A549 (cell line): Measurements from ENCODE around the gene TUBGCP2. TPM values are rescaled to one million over a fixed set of nuclear protein-coding genes. Genes with fewer than 3 reads are reported as not detected.

Source experiments
- ATAC-seq, 2 experiments: fragments of 200-7000 bp in 1 of 2; fragments of >200 bp in 1 of 2; cut with Nextera tagmentation in 1 of 2; cut with Tn5 transposase in 1 of 2; 3 replicates each; pipeline versions ENCODE4 v1.8.0 to v1.9.1; 2018 to 2020; ENCODE audit warnings: mild to moderate bottlenecking in 1 of 2, moderate library complexity in 1 of 2
- CTCF ChIA-PET: fragments of 300-600 bp; sonication (Branson Sonifier 250); formaldehyde crosslinking; extraction: SDS; loops from one replicate; lab custom pipeline; 2021; ENCODE audit warnings: antibody characterized with exemption, inconsistent platforms; lab: Yijun Ruan, JAX
- POLR2A ChIA-PET: fragments of 350-600 bp; formaldehyde crosslinking; extraction: SDS; loops from one replicate; lab custom pipeline; 2021; ENCODE audit warnings: antibody characterized with exemption, inconsistent platforms; lab: Yijun Ruan, JAX
- DNase-seq, 2 experiments: peaks; one replicate each; pipeline versions ENCODE4 v3.0.0 to v3.0.0-alpha.2; 2011 to 2016; ENCODE audit warnings: low read depth in 1 of 2, low spot score in 1 of 2
- FAIRE-seq: peaks from 2 replicates; lab custom pipeline; 2011; peaks lifted over from hg19 to GRCh38; lab: Jason Lieb, UNC
- H3K27ac ChIP-seq, 2 experiments: fragments of >200 bp; sonication (Bioruptor Twin); formaldehyde crosslinking; 3 replicates each; pipeline ENCODE4 v1.5.1; 2016 to 2017
- H3K4me1 ChIP-seq: fragments of >200 bp; sonication (Bioruptor Twin); formaldehyde crosslinking; 3 replicates; pipeline ENCODE4 v1.6.1; 2016
- H3K4me2 ChIP-seq: fragments of >200 bp; sonication (Bioruptor Twin); formaldehyde crosslinking; 3 replicates; pipeline ENCODE4 v1.6.1; 2016
- H3K4me3 ChIP-seq: fragments of >200 bp; sonication (Bioruptor Twin); formaldehyde crosslinking; 3 replicates; pipeline ENCODE4 v1.5.1; 2016
- H3K9me3 ChIP-seq: fragments of >200 bp; sonication (Bioruptor Twin); formaldehyde crosslinking; 3 replicates; pipeline ENCODE4 v1.6.1; 2016
- ATOH8 ChIP-seq: fragments of 250-450 bp; sonication (Bioruptor Pico); IDR thresholded peaks from 2 replicates; pipeline ENCODE4 v1.5.0; 2020; ENCODE audit warnings: low read depth, mild to moderate bottlenecking, moderate library complexity
- CEBPB ChIP-seq, 2 experiments: fragments of >200 bp in 1 of 2; sonication (Bioruptor Twin) in 1 of 2; formaldehyde crosslinking in 1 of 2; IDR thresholded peaks; 2 replicates each; pipeline ENCODE4 v1.6.1; 2012 to 2016
- CHD2 ChIP-seq: fragments of 150-350 bp; IDR thresholded peaks from 2 replicates; pipeline ENCODE4 v1.6.1; 2014; ENCODE audit warnings: low read length; ENCODE audit not compliant: partially characterized antibody
- CHD4 ChIP-seq: fragments of 200-600 bp; sonication (generic); IDR thresholded peaks from 2 replicates; pipeline ENCODE4 v1.6.1; 2016; ENCODE audit warnings: antibody characterized with exemption, mild to moderate bottlenecking, borderline replicate concordance
- CTCF ChIP-seq: fragments of >200 bp; sonication (Bioruptor Twin); formaldehyde crosslinking; IDR thresholded peaks from 3 replicates; pipeline ENCODE4 v1.5.1; 2016
- E2F6 ChIP-seq: IDR thresholded peaks from 2 replicates; pipeline ENCODE4 v1.6.1; 2012; ENCODE audit warnings: low read depth, borderline replicate concordance
- GATA3 ChIP-seq: IDR thresholded peaks from 2 replicates; pipeline ENCODE4 v1.6.1; 2012; ENCODE audit warnings: borderline replicate concordance
- HDAC2 ChIP-seq: fragments of 200-600 bp; sonication (generic); IDR thresholded peaks from 2 replicates; pipeline ENCODE4 v1.6.1; 2016
- KDM5A ChIP-seq: fragments of 200-600 bp; sonication (generic); IDR thresholded peaks from 2 replicates; pipeline ENCODE4 v1.6.1; 2016; ENCODE audit warnings: antibody characterized with exemption, mild to moderate bottlenecking
- MYC ChIP-seq: IDR thresholded peaks from 2 replicates; pipeline ENCODE4 v1.6.1; 2012; ENCODE audit warnings: mild to moderate bottlenecking, inconsistent platforms, low read length, improper control_type of control experiment, borderline replicate concordance
- NPAS2 ChIP-seq: fragments of 250-450 bp; sonication (Bioruptor Pico); IDR thresholded peaks from 2 replicates; pipeline ENCODE4 v1.8.0; 2022; ENCODE audit warnings: mild to moderate bottlenecking, moderate library complexity, borderline replicate concordance
- NR3C1 ChIP-seq: fragments of >200 bp; sonication (Bioruptor Twin); formaldehyde crosslinking; IDR thresholded peaks from 3 replicates; pipeline ENCODE4 v1.6.1; 2017
- POLR2AphosphoS2 ChIP-seq: conservative IDR thresholded peaks from 2 replicates; pipeline ENCODE4 v1.6.1; 2012; ENCODE audit warnings: low read length, improper control_type of control experiment, inconsistent platforms
- RFX5 ChIP-seq: fragments of 450-650 bp; IDR thresholded peaks from 2 replicates; pipeline ENCODE4 v1.7.1; 2014; ENCODE audit warnings: antibody characterized with exemption, mild to moderate bottlenecking, moderate library complexity
- SREBF2 ChIP-seq: fragments of 450-650 bp; IDR thresholded peaks from 2 replicates; pipeline ENCODE4 v1.6.1; 2014; ENCODE audit warnings: mild to moderate bottlenecking, moderate library complexity
- ZC3H11A ChIP-seq: fragments of 450-650 bp; IDR thresholded peaks from 2 replicates; pipeline ENCODE4 v1.6.1; 2014; ENCODE audit warnings: antibody characterized with exemption, mild to moderate bottlenecking
- WGBS: methylation state at CpG from one replicate; pipeline ENCODE4 v1.1.6; 2017; ENCODE audit errors: missing lambda C conversion rate; 5-methylcytosine and 5-hydroxymethylcytosine counted together
- polyA plus RNA-seq, 4 experiments: library from polyadenylated mRNA; depleted of rRNA in 3 of 4; stranded (reverse); fragments of >200 nt; fragmentation: RNase III in 1 of 4; extraction: RNeasy Plus Mini Kit Qiagen cat#74134 plus additional on column Dnase treatment in 1 of 4; gene quantifications; 2 replicates in 3 of 4; 3 replicates in 1 of 4; pipeline ENCODE4 v1.2.3, GENCODE V29; 2011 to 2017
- TF ChIP-seq, protein P1 (sequence below): fragments of 250-450 bp; sonication (Bioruptor Pico); IDR thresholded peaks from 2 replicates; pipeline ENCODE4 v1.5.0; 2021; ENCODE audit warnings: mild to moderate bottlenecking, moderate library complexity, borderline replicate concordance
- TF ChIP-seq, protein P2 (sequence below): fragments of >200 bp; sonication (Bioruptor Twin); formaldehyde crosslinking; IDR thresholded peaks from 2 replicates; pipeline ENCODE4 v1.6.1; 2016

TUBGCP2 gene
- polyA plus RNA-seq, 2 of the 4 experiments (the other 2 are of a cell fraction) = 33.6 to 44.5 TPM

- no peak for TF ChIP-seq SREBF2
- no peak for TF ChIP-seq CTCF
- TF ChIP-seq ATOH8 (CRISPR knock-in tag) = no peak
- TF ChIP-seq POLR2AphosphoS2 = no peak
- TF ChIP-seq, protein P1, sequence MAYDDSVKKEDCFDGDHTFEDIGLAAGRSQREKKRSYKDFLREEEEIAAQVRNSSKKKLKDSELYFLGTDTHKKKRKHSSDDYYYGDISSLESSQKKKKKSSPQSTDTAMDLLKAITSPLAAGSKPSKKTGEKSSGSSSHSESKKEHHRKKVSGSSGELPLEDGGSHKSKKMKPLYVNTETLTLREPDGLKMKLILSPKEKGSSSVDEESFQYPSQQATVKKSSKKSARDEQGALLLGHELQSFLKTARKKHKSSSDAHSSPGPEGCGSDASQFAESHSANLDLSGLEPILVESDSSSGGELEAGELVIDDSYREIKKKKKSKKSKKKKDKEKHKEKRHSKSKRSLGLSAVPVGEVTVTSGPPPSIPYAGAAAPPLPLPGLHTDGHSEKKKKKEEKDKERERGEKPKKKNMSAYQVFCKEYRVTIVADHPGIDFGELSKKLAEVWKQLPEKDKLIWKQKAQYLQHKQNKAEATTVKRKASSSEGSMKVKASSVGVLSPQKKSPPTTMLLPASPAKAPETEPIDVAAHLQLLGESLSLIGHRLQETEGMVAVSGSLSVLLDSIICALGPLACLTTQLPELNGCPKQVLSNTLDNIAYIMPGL (CRISPR knock-in tag) = no peak
- no peak for TF ChIP-seq CHD2
- TF ChIP-seq CEBPB (IDR thresholded peaks at IDR 0.05) = no peak
- TF ChIP-seq, protein P2, sequence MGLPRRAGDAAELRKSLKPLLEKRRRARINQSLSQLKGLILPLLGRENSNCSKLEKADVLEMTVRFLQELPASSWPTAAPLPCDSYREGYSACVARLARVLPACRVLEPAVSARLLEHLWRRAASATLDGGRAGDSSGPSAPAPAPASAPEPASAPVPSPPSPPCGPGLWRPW = no peak
- DNase-seq = no peak
- Histone ChIP-seq H3K27ac (no peak overlapping the region), H3K9me3 (no peaks in the 10 kb centered on the region), H3K4me1 (peaks cover 20% of the 10 kb centered on the region), H3K4me2 (no peak overlapping the region), H3K4me3 (no peak overlapping the region)
- POLR2A ChIA-PET = no interaction called here
- FAIRE-seq = no peak
- 87% methylated on average over 6 of the region's 22 CpGs for WGBS
- CTCF ChIA-PET = interaction anchor here (1.2 to 3.1 kb wide), 3 partner anchors 8 to 40 kb away, joined by 3 to 9 read pairs (median 4); partner anchors contain the start of gene ADAM8
- no peak for ATAC-seq
Measured at GRCh38 chr10:133267829-133268228, 40.8 kb downstream of the TUBGCP2 start.

DNA sequence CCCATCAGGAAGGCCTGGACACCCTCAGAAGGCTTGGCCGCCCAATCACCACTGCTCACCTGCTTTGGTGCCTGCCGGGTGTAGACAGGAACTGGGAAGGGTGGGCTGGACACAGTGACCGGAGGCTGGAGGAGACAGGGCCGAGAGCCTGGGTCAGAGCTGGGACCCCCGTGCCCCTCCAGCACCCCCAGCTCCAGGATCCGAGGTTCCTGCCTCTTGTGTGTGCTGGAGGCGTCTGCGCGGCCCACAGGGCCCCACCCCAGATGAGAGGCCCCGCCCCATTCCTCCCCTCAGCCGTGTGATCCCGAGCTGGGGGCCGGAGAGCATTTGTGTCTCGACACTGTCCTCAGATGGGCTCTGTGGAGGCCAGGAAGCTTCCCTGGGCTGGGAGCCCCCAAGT is 41.4 kb downstream of the TUBGCP2 start:
- no peak for FAIRE-seq
- ATAC-seq = no peak
- ChIA-PET POLR2A (no interaction called here), CTCF (interaction anchor here (1.2 kb wide), 2 partner anchors 9 to 26 kb away, joined by 3 to 4 read pairs; partner anchors contain the start of gene ADAM8)
- no peak for DNase-seq
- H3K4me2 ChIP-seq = no peak overlapping the region
- TF ChIP-seq, protein P1 (CRISPR knock-in tag) = no peak
- no peak for TF ChIP-seq CTCF
- TF ChIP-seq HDAC2 = no peak
- peaks cover 23% of the 10 kb centered on the region for H3K4me1 ChIP-seq
- H3K9me3 ChIP-seq = no peaks in the 10 kb centered on the region
- H3K4me3 ChIP-seq = no peak overlapping the region
- no peak overlapping the region for H3K27ac ChIP-seq
- 93% methylated on average over 5 of the region's 14 CpGs for WGBS

DNA sequence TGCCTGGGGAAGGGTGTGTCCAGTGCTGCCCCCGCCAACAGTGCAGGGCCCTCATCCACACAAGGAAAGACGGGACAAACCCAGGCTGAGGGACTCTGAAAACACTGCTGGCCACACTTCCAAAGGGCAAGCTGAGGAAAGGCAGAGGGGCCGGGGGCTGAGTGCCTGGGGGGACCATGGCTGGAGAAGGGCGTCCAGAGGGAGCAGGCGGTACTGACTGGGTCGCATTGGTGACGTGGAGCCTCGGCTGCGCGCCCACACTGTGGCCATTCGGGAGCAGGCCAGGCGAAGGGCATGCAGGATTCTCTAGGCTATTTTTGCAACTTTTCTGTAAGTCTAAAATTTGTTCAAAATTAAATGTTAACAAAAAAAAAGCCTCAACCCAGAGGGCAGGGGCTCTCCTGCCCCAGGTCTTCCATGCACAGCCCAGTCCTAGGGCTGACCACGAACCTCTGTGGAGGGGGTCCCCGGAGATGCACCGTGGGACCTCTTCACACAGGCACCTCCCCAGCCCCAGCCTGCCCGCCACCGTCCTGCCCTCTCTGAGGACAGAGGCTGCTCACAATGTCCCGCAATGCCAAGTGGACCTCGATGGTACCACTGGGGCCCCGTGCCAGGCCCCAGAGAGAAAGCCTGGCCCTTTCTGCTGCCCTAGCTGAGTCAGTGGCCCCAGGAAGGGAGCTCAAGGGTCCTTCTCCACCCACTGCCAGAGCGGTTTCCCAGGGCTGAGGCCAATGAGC is 42.4 kb downstream of the TUBGCP2 start:
- Histone ChIP-seq H3K27ac (no peak overlapping the region), H3K9me3 (no peaks in the 10 kb centered on the region), H3K4me1 (peaks cover 25% of the 10 kb centered on the region), H3K4me3 (no peak overlapping the region), H3K4me2 (no peak overlapping the region)
- WGBS = 88% methylated on average over 20 of the region's 21 CpGs
- ChIA-PET POLR2A (no interaction called here), CTCF (interaction anchor here (0.6 kb wide), 1 partner anchor 169 kb away, joined by 3 read pairs; no protein-coding TSS in a partner anchor)
- FAIRE-seq = no peak
- ATAC-seq = no peak
- no peak for DNase-seq
- no peak for TF ChIP-seq CHD2
- TF ChIP-seq ZC3H11A = no peak
- TF ChIP-seq E2F6 = no peak
- TF ChIP-seq, protein P2 = no peak
- no peak for TF ChIP-seq CHD4
- TF ChIP-seq NPAS2 = no peak
- TF ChIP-seq CEBPB (IDR thresholded peaks at IDR 0.05) = no peak
- no peak for TF ChIP-seq GATA3
- TF ChIP-seq MYC = no peak
- TF ChIP-seq RFX5 = no peak
- no peak for TF ChIP-seq KDM5A
- no peak for TF ChIP-seq NR3C1
